OCI-LY3 (cell line): ENCODE measurements around the gene CDPF1.

ENCODE experiments used
- EZH2phosphoT487 ChIP-seq: fragments of 200-600 bp; shearing (Covaris generic); IDR thresholded peaks from 2 replicates; pipeline ENCODE4 v1.6.1; 2018; ENCODE audit warnings: antibody characterized with exemption, mixed run types, low read depth
- TF ChIP-seq, protein P1 (sequence below): fragments of 200-600, 300-600 bp; sonication (generic); IDR thresholded peaks from 2 replicates; pipeline ENCODE4 v1.5.1; 2014; ENCODE audit warnings: antibody characterized with exemption, low read length, low read depth

- TF ChIP-seq, protein P1, sequence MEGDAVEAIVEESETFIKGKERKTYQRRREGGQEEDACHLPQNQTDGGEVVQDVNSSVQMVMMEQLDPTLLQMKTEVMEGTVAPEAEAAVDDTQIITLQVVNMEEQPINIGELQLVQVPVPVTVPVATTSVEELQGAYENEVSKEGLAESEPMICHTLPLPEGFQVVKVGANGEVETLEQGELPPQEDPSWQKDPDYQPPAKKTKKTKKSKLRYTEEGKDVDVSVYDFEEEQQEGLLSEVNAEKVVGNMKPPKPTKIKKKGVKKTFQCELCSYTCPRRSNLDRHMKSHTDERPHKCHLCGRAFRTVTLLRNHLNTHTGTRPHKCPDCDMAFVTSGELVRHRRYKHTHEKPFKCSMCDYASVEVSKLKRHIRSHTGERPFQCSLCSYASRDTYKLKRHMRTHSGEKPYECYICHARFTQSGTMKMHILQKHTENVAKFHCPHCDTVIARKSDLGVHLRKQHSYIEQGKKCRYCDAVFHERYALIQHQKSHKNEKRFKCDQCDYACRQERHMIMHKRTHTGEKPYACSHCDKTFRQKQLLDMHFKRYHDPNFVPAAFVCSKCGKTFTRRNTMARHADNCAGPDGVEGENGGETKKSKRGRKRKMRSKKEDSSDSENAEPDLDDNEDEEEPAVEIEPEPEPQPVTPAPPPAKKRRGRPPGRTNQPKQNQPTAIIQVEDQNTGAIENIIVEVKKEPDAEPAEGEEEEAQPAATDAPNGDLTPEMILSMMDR = no peak
- no peak for TF ChIP-seq EZH2phosphoT487
These were observed 5.3 kb downstream of the CDPF1 start for GRCh38 chr22:46244771-46245170.
